ENCODE data around the gene PRKN. TPM values are rescaled to one million over a fixed set of nuclear protein-coding genes. Genes with fewer than 3 reads are reported as not detected.
"Not testable (repeated sequence)": the region's sequence is repeated elsewhere in the genome, so short reads cannot be mapped to it uniquely, and the experiment has no call there.

Gene PRKN
- polyA plus RNA-seq, 3 donors = 8.3 to 11.0 (median 9.2) TPM

GRCh38 chr6:161318456-161318855 is 1409.1 kb downstream of the PRKN start:
- DNase-seq (ENCODE audit: low read depth in 3 of 3, low spot score in 2 of 3) = no peak

- no peak for DNase-seq (ENCODE audit: low read depth in 3 of 3, low spot score in 2 of 3)
Measured at GRCh38 chr6:161316531-161316930, 1411.0 kb downstream of the PRKN start.

GRCh38 chr6:161315246-161315917 is 1412.2 kb downstream of the PRKN start:
- DNase-seq (ENCODE audit: low read depth in 3 of 3, low spot score in 2 of 3) = not testable (repeated sequence)

GRCh38 chr6:161314541-161315245 is 1412.9 kb downstream of the PRKN start:
- not testable (repeated sequence) for DNase-seq (ENCODE audit: low read depth in 3 of 3, low spot score in 2 of 3)

GRCh38 chr6:161313940-161314509 is 1413.5 kb downstream of the PRKN start:
- DNase-seq (ENCODE audit: low read depth in 3 of 3, low spot score in 2 of 3) = no peak

- DNase-seq (ENCODE audit: low read depth in 3 of 3, low spot score in 2 of 3) = not testable (repeated sequence)
Measured at GRCh38 chr6:161313475-161313874, 1414.1 kb downstream of the PRKN start.

- DNase-seq (ENCODE audit: low read depth in 3 of 3, low spot score in 2 of 3) = not testable (repeated sequence)
Measured at GRCh38 chr6:161309774-161310173, 1417.8 kb downstream of the PRKN start.

GRCh38 chr6:161308075-161308655 is 1419.4 kb downstream of the PRKN start:
- no peak for DNase-seq (ENCODE audit: low read depth in 3 of 3, low spot score in 2 of 3)

GRCh38 chr6:161305860-161306259 is 1421.7 kb downstream of the PRKN start:
- DNase-seq (ENCODE audit: low read depth in 3 of 3, low spot score in 2 of 3) = no peak

- DNase-seq (ENCODE audit: low read depth in 3 of 3, low spot score in 2 of 3) = no peak
Measured at GRCh38 chr6:161303628-161304340, 1423.8 kb downstream of the PRKN start.

GRCh38 chr6:161302949-161303348 is 1424.6 kb downstream of the PRKN start:
- DNase-seq (ENCODE audit: low read depth in 3 of 3, low spot score in 2 of 3) = no peak

- no peak for DNase-seq (ENCODE audit: low read depth in 3 of 3, low spot score in 2 of 3)
Measured at GRCh38 chr6:161301338-161301737, 1426.2 kb downstream of the PRKN start.

GRCh38 chr6:161300823-161301222 is 1426.7 kb downstream of the PRKN start:
- no peak for DNase-seq (ENCODE audit: low read depth in 3 of 3, low spot score in 2 of 3)

- DNase-seq (ENCODE audit: low read depth in 3 of 3, low spot score in 2 of 3) = no peak
Measured at GRCh38 chr6:161299726-161300125, 1427.8 kb downstream of the PRKN start.

Other genes with a start within 250 kb of the PRKN start
- gene PACRG, start 208 bp upstream of the PRKN start, polyA plus RNA-seq (ENCODE audit: insufficient read length in 3 of 3) = 10 to 100 TPM; 14.0 to 20.8 (median 20.7) TPM